Measurements from ENCODE around the gene GAB2. TPM values are rescaled to one million over a fixed set of nuclear protein-coding genes. Genes with fewer than 3 reads are reported as not detected.
"Not testable (repeated sequence)": the region's sequence is repeated elsewhere in the genome, so short reads cannot be mapped to it uniquely, and the experiment has no call there.

GAB2 gene
- total RNA-seq, 2 donors from 2014 or later, result 27.7 to 29.8 TPM

GRCh38 chr11:78274739-78275138 is 142.9 kb downstream of the GAB2 start:
- intact Hi-C loops (cut with DNase I, micrococcal nuclease), result no loop called here
- no peak for DNase-seq

DNA sequence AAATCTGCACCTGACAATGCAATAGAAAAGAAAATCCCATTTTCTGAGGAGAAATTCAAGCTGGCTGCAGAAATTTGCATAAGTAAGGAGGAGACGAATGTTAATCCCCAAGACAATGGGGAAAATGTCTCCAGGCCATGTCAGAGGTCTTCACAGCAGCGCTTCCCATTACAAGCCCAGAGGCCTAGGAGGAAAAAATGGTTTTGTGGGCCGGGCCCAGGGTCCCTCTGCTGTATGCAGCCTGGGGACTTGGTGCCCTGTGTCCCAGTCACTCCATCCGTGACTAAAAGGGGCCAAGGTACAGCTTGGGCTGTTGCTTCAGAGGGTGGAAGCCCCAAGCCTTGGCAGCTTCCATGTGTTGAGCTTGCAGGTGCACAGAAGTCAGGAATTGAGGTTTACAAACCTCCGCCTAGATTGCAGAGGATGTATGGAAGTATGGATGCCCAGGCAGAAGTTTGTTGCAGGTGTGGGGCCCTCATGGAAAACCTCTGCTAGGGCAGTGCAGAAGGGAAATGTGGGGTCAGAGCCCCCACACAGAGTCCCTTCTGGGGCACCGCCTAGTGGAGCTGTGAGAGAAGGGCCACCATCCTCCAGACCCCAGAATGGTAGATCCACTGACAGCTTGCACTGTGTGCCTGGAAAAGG is 144.9 kb downstream of the GAB2 start:
- intact Hi-C loops (cut with DNase I, micrococcal nuclease); ATAC-seq: not testable (repeated sequence)

More at GRCh38 chr11:78274739-78275138, 142.9 kb downstream of the GAB2 start:
- ATAC-seq, result no peak

GRCh38 chr11:78271801-78272200 is 145.8 kb downstream of the GAB2 start:
- ATAC-seq; DNase-seq; intact Hi-C loops (cut with DNase I, micrococcal nuclease): not testable (repeated sequence)

More for the DNA sequence above, 144.9 kb downstream of the GAB2 start:
- not testable (repeated sequence) for DNase-seq

- DNase-seq, result no peak
- intact Hi-C loops (cut with DNase I, micrococcal nuclease), result no loop called here
- ATAC-seq, result peak; percentile 55
Observed at GRCh38 chr11:78270971-78271370, 146.6 kb downstream of the GAB2 start.

- intact Hi-C loops (cut with DNase I, micrococcal nuclease), result no loop called here
- ATAC-seq (no peak), DNase-seq (no peak)
Observed at GRCh38 chr11:78269806-78270205, 147.8 kb downstream of the GAB2 start.

- DNase-seq (no peak), ATAC-seq (no peak)
- intact Hi-C loops (cut with DNase I, micrococcal nuclease), result no loop called here
Observed at GRCh38 chr11:78268591-78269410, 148.8 kb downstream of the GAB2 start.

DNA sequence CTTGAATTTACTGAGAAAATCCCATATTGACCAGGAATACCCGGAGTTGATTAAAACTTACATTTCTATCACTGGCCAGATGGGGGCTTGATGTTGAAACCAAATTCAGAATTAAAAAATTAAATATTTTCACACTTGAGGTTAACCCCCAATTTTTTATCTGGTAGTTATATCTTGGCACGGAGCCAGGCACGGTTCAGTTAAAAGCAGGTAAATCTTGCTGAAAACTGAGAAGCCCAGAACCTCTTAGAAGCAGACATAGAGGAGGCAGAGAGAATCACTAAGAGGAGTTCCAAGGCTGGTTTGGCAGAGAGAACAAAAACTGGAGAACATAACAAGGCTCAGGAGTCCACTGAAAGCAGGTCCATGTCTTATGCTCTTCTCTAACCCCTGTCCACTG is 151.2 kb downstream of the GAB2 start:
- ATAC-seq (no peak), DNase-seq (no peak)
- intact Hi-C loops (cut with DNase I, micrococcal nuclease), result no loop called here

- DNase-seq, result no peak
- intact Hi-C loops (cut with DNase I, micrococcal nuclease), result no loop called here
- ATAC-seq, result no peak
Observed at GRCh38 chr11:78265326-78265725, 152.3 kb downstream of the GAB2 start.

GRCh38 chr11:78262691-78263090 is 154.9 kb downstream of the GAB2 start:
- ATAC-seq, result no peak
- DNase-seq, result no peak
- intact Hi-C loops (cut with DNase I, micrococcal nuclease), result no loop called here

- DNase-seq (no peak), ATAC-seq (no peak)
- intact Hi-C loops (cut with DNase I, micrococcal nuclease), result no loop called here
Observed at GRCh38 chr11:78262238-78262637, 155.4 kb downstream of the GAB2 start.

GRCh38 chr11:78261828-78262227 is 155.8 kb downstream of the GAB2 start:
- ATAC-seq, result no peak
- intact Hi-C loops (cut with DNase I, micrococcal nuclease), result no loop called here
- DNase-seq, result no peak

GRCh38 chr11:78261367-78261766 is 156.3 kb downstream of the GAB2 start:
- no peak for DNase-seq
- intact Hi-C loops (cut with DNase I, micrococcal nuclease), result no loop called here
- ATAC-seq, result no peak

- intact Hi-C loops (cut with DNase I, micrococcal nuclease), result no loop called here
- no peak for DNase-seq
- peak; percentile 39 for ATAC-seq
Observed at GRCh38 chr11:78259777-78260487, 157.7 kb downstream of the GAB2 start.

DNA sequence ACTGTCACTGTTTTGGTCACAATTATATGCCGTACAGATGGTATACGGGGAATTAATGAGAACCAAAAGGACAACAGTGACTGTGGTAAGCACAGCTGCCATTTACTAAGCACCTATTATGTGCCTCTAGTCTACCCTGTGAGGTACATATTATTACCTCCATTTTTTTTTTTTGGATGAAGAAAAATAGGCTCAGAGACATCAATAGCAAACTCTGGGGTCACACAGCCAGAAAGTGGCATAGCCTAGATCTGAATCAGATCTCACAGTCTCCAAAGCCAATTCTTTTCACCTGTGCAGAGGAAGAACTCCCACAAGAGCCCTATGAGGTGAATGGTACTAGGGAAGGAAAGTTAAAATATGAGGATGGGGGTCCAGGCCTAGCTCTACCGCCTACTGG is 160.0 kb downstream of the GAB2 start:
- no peak for DNase-seq
- ATAC-seq, result no peak
- intact Hi-C loops (cut with DNase I, micrococcal nuclease), result no loop called here

GRCh38 chr11:78256962-78257361 is 160.7 kb downstream of the GAB2 start:
- intact Hi-C loops (cut with DNase I, micrococcal nuclease), result no loop called here
- DNase-seq (peak; percentile 68 to 75), ATAC-seq (peak; percentile 93)

GRCh38 chr11:78255919-78256318 is 161.7 kb downstream of the GAB2 start:
- no peak for ATAC-seq
- intact Hi-C loops (cut with DNase I, micrococcal nuclease), result no loop called here

GRCh38 chr11:78254268-78254667 is 163.4 kb downstream of the GAB2 start:
- intact Hi-C loops (cut with DNase I, micrococcal nuclease), result no loop called here
- ATAC-seq (no peak), DNase-seq (no peak)

More at GRCh38 chr11:78255919-78256318, 161.7 kb downstream of the GAB2 start:
- DNase-seq, result no peak

DNA sequence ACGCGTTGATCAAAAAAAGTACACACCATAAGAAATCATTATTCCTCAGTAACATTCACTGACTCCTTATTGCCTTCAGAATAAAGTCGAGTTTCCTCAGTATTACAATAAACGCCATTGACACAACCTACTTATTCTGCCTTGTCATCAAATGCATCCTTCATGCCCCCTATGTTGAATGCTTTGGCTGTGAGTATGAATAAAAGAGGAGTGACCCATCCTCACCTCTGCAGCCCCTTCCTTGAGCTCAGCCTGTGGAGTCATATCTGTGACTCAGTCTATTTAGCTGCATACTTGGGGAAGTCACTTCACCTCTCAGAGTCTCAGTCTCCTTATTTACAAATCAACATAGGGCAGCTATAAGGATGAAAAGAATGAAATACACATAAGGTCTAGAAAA is 163.8 kb downstream of the GAB2 start:
- no peak for DNase-seq
- intact Hi-C loops (cut with DNase I, micrococcal nuclease), result no loop called here
- no peak for ATAC-seq

DNA sequence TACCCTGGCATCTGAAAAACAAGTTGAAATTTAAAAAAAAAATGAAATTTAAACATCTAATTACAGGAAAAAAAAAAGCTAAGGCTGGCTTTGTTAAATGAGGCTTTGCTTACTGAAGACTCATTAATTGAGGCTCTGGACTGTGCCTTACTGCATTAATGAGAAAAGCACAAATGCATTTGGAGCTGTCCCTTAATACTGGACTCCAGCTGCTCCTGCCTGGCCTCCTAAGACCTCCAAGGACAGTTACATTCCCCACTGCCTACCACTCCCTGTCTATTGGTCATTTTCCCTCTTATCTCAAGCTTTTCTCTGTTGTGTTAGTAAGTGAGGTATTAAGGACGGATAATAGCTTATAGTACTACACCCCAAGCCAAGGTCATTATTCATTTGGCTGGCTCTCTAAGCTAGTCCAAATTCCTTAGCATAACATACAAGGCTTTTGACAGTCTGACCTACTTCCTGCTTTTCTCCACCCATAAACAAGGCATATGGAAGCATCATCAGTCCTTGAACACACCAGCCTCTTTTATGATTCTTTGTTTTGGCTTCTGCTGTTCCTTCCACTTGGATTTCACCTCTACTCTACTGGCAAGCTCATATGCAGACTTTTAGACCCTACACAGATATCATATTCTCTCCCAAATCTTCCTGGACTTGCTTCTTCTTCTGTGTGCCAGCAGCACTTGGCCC is 166.4 kb downstream of the GAB2 start:
- DNase-seq, result no peak
- peak; percentile 95 for ATAC-seq
- intact Hi-C loops (cut with DNase I, micrococcal nuclease), result no loop called here

Data from left colon (tissue), 2 donors.